Spleen (tissue), 7 donors: ENCODE data around the gene NLK.

ENCODE experiments used
- POLR2A ChIP-seq, 3 donors: fragments of 450-650 bp; IDR thresholded peaks; one replicate each; pipeline ENCODE4 v1.5.1; 2017; ENCODE audit warnings: antibody characterized with exemption in 3 of 3, mild to moderate bottlenecking in 1 of 3
- POLR2AphosphoS5 ChIP-seq, 3 donors: sonication (generic); formaldehyde crosslinking; IDR thresholded peaks; one replicate each; pipeline ENCODE4 v1.5.1; 2017; ENCODE audit warnings: antibody characterized with exemption in 3 of 3
- TF ChIP-seq, protein P1 (sequence below), 11 experiments: fragments of 200-600 bp in 7 of 11; fragments of 450-650 bp in 4 of 11; sonication (generic) in 4 of 11; IDR thresholded peaks in 8 of 11; conservative IDR thresholded peaks in 3 of 11; 1 replicate in 7 of 11; 2 replicates in 4 of 11; pipeline versions ENCODE4 v1.4.0 to v1.8.0; 2016 to 2021; ENCODE audit warnings: antibody characterized with exemption in 11 of 11, inconsistent platforms in 4 of 11, mild to moderate bottlenecking in 1 of 11
- donor health status: DM: no; HTN: no; CAD: no; lungs with moderate emphysema.
- donor health status: DM: no; HTN: no; CAD: no.
- donor health status: DM: no; HTN: no; CAD: no.

DNA sequence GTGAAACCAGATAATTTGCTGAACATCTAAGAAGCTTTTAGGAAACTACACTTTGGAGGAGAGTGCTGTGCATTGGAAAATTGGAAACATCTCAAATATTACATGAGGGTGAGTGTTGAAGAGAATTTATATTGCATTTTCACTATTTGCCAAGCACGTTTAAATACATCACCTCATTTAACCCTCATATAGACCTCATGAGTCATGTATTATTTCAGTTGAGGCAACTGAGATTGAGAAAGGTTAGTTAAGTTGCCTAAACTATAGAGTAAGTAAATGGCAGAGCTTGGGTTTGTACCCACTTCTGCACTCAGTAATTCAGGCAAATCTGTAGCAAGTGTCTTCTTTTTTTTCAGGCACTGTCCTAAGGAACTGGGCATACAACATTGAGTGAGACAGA lies 3.7 kb upstream of the NLK start:
- TF ChIP-seq, protein P1, sequence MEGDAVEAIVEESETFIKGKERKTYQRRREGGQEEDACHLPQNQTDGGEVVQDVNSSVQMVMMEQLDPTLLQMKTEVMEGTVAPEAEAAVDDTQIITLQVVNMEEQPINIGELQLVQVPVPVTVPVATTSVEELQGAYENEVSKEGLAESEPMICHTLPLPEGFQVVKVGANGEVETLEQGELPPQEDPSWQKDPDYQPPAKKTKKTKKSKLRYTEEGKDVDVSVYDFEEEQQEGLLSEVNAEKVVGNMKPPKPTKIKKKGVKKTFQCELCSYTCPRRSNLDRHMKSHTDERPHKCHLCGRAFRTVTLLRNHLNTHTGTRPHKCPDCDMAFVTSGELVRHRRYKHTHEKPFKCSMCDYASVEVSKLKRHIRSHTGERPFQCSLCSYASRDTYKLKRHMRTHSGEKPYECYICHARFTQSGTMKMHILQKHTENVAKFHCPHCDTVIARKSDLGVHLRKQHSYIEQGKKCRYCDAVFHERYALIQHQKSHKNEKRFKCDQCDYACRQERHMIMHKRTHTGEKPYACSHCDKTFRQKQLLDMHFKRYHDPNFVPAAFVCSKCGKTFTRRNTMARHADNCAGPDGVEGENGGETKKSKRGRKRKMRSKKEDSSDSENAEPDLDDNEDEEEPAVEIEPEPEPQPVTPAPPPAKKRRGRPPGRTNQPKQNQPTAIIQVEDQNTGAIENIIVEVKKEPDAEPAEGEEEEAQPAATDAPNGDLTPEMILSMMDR (IDR thresholded peaks at IDR 0.05 in 8 of 11, conservative IDR thresholded peaks at IDR 0.05 in 3 of 11) = no peak
- TF ChIP-seq POLR2AphosphoS5 (IDR thresholded peaks at IDR 0.05) (no peak), POLR2A (IDR thresholded peaks at IDR 0.05) (no peak)
